ENCODE measurements around the gene HGD. TPM values are rescaled to one million over a fixed set of nuclear protein-coding genes. Genes with fewer than 3 reads are reported as not detected.

The HGD gene
- total RNA-seq, 1 experiment from 2014 or later: 0.33 TPM

- H3K27ac ChIP-seq (ENCODE audit: insufficient read length, low read depth, low read length): no peak overlapping the region
These were observed 79.4 kb downstream of the HGD start for GRCh38 chr3:120602682-120603081.

More at GRCh38 chr3:120602682-120603081, 79.4 kb downstream of the HGD start:
- H3K4me2 ChIP-seq (ENCODE audit: insufficient read depth, insufficient read length, low read length): no peak overlapping the region
- H3K9me3 ChIP-seq (ENCODE audit: control insufficient read depth, low read depth, low read length): no peaks in the 10 kb centered on the region
- no peak overlapping the region for H4K8ac ChIP-seq (replicated peaks; ENCODE audit: insufficient read length, low read depth, low read length)
- H3T11ph ChIP-seq (ENCODE audit: low read length): no peak overlapping the region
- no peak for DNase-seq
- H4K5ac ChIP-seq (ENCODE audit: insufficient read length, low read depth, low read length): no peak overlapping the region
- H3K4me3 Mint-ChIP-seq: no peak overlapping the region
- no peak overlapping the region for H3K4ac ChIP-seq (ENCODE audit: low read depth, low read length)
- H2BK120ac ChIP-seq (ENCODE audit: low read depth, low read length, poor library complexity, severe bottlenecking): no peak overlapping the region
- H2AFZ ChIP-seq (ENCODE audit: low read length): no peak overlapping the region
- no peak overlapping the region for H3K14ac ChIP-seq (ENCODE audit: insufficient read depth, low read length)
- no CpG with 5 or more reads among the region's 2 CpGs for WGBS (ENCODE audit: extremely low coverage, insufficient read length, low lambda C conversion rate)
- H2AK5ac ChIP-seq (ENCODE audit: insufficient read length, low read length): no peak overlapping the region
- no peak overlapping the region for H2BK20ac ChIP-seq (ENCODE audit: low read depth, low read length, poor library complexity, severe bottlenecking)
- H3K9ac ChIP-seq (ENCODE audit: extremely low read depth, insufficient read length, low read length): no peak overlapping the region
- no peaks in the 10 kb centered on the region for H3K4me1 ChIP-seq (ENCODE audit: insufficient read depth, low read length)
- H3K18ac ChIP-seq (ENCODE audit: insufficient read length, low read depth, low read length): no peak overlapping the region
- H4K91ac ChIP-seq (ENCODE audit: insufficient read length, low read depth, low read length): no peak overlapping the region
- H2BK5ac ChIP-seq (ENCODE audit: insufficient read length, low read length): no peak overlapping the region
- H2BK12ac ChIP-seq (ENCODE audit: insufficient read length, low read depth, low read length): no peak overlapping the region
- H3K27ac Mint-ChIP-seq: peak overlapping the region in 1 of 3 experiments; percentile 10; a peak in 1 of 7 replicates
- peaks cover 6 to 23% (median 21%) of the 10 kb centered on the region in 3 experiments; a peak in 6 of 7 replicates for H3K36me3 Mint-ChIP-seq (ENCODE audit: insufficient read depth in 1 of 3, low read depth in 3 of 3)
- peaks cover 2% of the 10 kb centered on the region; the same call in 1 of the 2 replicates for H3K79me2 ChIP-seq (ENCODE audit: insufficient read depth, low read length)
- no peak overlapping the region for H2BK15ac ChIP-seq (ENCODE audit: low read depth, low read length)
- no peaks in the 10 kb centered on the region for H3K9me3 Mint-ChIP-seq
- no peak for TF ChIP-seq CTCF (conservative IDR thresholded peaks at IDR 0.05)
- no peak overlapping the region for H3K23ac ChIP-seq (ENCODE audit: insufficient read length, low read depth, low read length)
- H3K4me1 Mint-ChIP-seq: peaks cover 3 to 5% of the 10 kb centered on the region in 2 experiments
- H3K27me3 Mint-ChIP-seq (ENCODE audit: low read depth): no peaks in the 10 kb centered on the region
- H4K20me1 ChIP-seq (ENCODE audit: control insufficient read depth, insufficient read depth, insufficient read length): no peaks in the 10 kb centered on the region
- no peak overlapping the region for H3K56ac ChIP-seq (ENCODE audit: insufficient read length, low read depth, low read length)
- no peaks in the 10 kb centered on the region for H3K79me1 ChIP-seq (ENCODE audit: insufficient read depth, low read depth, low read length, poor library complexity, severe bottlenecking)
- no peaks in the 10 kb centered on the region for H3K23me2 ChIP-seq (ENCODE audit: insufficient read length, low read depth, low read length, poor library complexity, severe bottlenecking)
- H3K27me3 ChIP-seq (ENCODE audit: insufficient read depth, low read length): no peaks in the 10 kb centered on the region
